Measurements from ENCODE around the gene SLC7A1. TPM values are rescaled to one million over a fixed set of nuclear protein-coding genes. Genes with fewer than 3 reads are reported as not detected.

Gene SLC7A1
- polyA plus RNA-seq, 1 donor: 14.6 TPM

DNA sequence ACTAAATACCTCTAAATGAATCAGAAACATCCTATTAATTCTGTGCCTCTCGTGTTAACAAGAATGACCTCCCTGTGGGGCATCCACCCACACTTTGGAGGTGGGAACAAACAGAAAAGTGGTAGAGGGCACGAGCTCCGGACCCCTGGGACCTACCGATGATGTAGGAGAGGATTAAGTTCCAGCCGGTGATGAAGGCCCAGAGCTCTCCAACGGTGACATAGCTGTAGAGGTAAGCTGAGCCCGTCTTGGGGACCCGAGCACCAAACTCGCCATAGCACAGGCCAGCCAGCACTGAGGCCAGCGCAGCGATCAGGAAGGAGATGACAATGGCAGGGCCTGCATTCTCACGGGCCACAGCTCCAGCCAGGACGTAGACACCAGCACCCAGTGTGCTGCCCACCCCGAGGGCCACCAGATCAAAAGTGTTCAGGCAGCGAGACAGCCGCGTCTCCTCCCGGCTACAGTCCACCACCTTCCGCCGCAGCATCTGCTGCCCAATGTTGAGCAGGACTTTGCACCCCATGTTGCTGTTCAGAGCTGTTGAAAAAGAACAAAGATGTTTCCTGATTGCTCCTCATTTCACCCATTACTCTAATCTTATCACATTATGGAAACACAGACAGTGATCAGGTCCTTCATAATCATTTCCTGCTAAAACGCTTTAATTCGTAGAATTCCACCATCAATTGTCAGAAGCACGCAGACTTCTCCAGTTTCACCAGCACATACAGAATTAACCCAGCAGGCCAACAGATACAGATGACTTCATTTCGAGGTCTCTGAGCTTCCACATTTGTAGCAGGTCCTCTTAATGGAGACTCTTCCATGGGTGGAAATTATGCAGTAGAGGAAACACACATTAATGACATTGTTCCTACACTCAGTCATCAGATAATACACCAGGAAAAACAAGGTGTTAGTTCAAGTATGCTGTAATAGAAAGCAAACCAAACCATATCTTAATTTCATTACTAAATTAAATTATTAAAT, 59.5 kb downstream of the SLC7A1 start:
- H3K36me3 ChIP-seq (ENCODE audit: control insufficient read depth, insufficient read depth, low read length): peaks cover 5% of the 10 kb centered on the region
- no peaks in the 10 kb centered on the region for H3K9me3 ChIP-seq (ENCODE audit: control insufficient read depth, low read depth, low read length)
- H3K27ac ChIP-seq (ENCODE audit: low read length): no peak overlapping the region
- H3K4me3 ChIP-seq (ENCODE audit: low read length): no peak overlapping the region
- no peaks in the 10 kb centered on the region for H3K4me1 ChIP-seq (ENCODE audit: control insufficient read depth, insufficient read depth, low read length)
- H3K27me3 ChIP-seq (ENCODE audit: control insufficient read depth, insufficient read depth, low read length): no peaks in the 10 kb centered on the region
- DNase-seq: peak in 1 of 2 donors; percentile 15
- 88% methylated on average over 4 of the region's 24 CpGs for WGBS (ENCODE audit: insufficient coverage, low lambda C conversion rate)

DNA sequence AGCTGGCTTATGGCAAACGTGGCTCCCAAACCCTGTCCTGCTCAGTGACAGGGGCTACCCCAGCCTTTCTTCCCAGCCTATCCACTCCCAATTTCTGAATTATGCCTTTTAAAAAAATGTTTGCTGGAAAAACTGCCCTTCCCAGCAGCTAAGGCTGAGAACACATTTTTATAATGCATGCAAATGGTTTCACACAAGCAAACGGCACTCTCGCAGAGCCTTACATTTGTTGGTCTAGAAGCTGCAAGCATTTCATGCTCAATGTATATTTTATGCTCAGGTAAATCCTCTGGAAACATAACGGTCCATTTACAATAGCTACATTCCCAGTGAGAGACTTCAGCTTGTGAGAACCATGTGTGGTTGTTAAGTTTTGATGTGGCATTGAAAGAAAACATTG, 61.4 kb downstream of the SLC7A1 start:
- Histone ChIP-seq H3K4me3 (ENCODE audit: low read length) (no peak overlapping the region), H3K36me3 (ENCODE audit: control insufficient read depth, insufficient read depth, low read length) (peaks cover 14% of the 10 kb centered on the region), H3K4me1 (ENCODE audit: control insufficient read depth, insufficient read depth, low read length) (no peaks in the 10 kb centered on the region), H3K27me3 (ENCODE audit: control insufficient read depth, insufficient read depth, low read length) (no peaks in the 10 kb centered on the region), H3K9me3 (ENCODE audit: control insufficient read depth, low read depth, low read length) (no peaks in the 10 kb centered on the region), H3K27ac (ENCODE audit: low read length) (no peak overlapping the region)
- DNase-seq: no peak
- 80% methylated on average over 1 of the region's 4 CpGs for WGBS (ENCODE audit: insufficient coverage, low lambda C conversion rate)

DNA sequence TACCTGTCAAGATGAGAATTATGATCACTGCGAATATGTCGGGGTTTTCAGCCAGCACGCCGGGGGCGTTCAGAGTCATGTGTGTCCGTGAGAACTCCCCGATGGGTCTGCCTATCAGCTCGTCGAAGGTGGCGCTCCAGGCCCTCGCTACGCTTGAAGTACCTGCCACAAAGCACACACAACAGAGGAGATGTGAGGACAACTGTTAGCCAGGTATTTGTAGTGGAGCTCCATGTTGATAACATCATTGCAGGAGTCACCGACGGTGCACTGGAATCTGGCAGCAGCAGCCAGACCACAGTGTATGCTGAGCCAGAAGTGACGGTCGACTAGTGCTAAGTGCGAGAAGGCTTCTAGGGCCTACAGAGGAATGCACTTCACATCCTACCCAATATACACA, 62.7 kb downstream of the SLC7A1 start:
- H3K27ac ChIP-seq (ENCODE audit: low read length): no peak overlapping the region
- H3K9me3 ChIP-seq (ENCODE audit: control insufficient read depth, low read depth, low read length): no peaks in the 10 kb centered on the region
- no peak for DNase-seq
- no peaks in the 10 kb centered on the region for H3K4me1 ChIP-seq (ENCODE audit: control insufficient read depth, insufficient read depth, low read length)
- H3K4me3 ChIP-seq (ENCODE audit: low read length): no peak overlapping the region
- H3K27me3 ChIP-seq (ENCODE audit: control insufficient read depth, insufficient read depth, low read length): no peaks in the 10 kb centered on the region
- WGBS (ENCODE audit: insufficient coverage, low lambda C conversion rate): 100% methylated on average over 2 of the region's 17 CpGs
- H3K36me3 ChIP-seq (ENCODE audit: control insufficient read depth, insufficient read depth, low read length): peaks cover 18% of the 10 kb centered on the region

DNA sequence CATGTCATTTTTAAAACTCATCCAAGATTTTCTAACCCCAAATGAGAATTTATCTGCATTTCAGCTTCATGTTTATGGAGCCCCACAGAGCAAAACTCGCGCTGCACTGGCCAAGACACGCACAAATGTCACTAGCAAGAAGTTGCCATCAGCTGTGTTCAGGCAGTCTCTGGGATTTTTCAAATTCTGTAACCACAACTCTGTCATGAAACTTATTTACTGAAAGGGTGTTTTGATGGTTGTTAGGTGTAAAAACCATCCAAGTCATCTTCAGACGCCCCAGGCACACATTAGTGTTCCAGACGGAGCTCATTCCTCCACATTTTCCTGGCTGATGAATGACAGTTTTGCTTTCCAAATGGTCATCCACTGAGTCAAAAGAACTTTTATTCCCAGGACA, 63.4 kb downstream of the SLC7A1 start:
- no CpG with 5 or more reads among the region's 5 CpGs for WGBS (ENCODE audit: insufficient coverage, low lambda C conversion rate)
- peaks cover 18% of the 10 kb centered on the region for H3K36me3 ChIP-seq (ENCODE audit: control insufficient read depth, insufficient read depth, low read length)

DNA sequence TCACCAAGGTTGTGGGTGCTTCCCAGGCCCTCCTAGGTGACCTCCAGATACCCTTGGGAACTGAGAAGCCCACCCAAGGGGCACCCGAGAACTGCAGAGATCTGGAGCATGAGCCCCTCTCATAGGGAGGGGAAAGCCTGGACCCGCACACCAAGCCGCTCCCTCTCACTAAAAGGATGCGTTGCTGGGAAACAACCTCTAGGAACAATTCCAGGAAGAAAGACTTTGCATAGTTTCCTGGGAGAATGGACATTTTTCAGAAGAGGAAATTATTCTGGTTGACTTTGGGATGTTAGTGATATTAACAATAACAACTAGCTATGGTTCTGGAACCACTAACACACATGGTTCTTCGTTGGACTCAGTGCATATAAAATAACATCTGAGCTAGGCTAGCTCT, 64.6 kb downstream of the SLC7A1 start:
- H3K27me3 ChIP-seq (ENCODE audit: control insufficient read depth, insufficient read depth, low read length): no peaks in the 10 kb centered on the region
- H3K9me3 ChIP-seq (ENCODE audit: control insufficient read depth, low read depth, low read length): no peaks in the 10 kb centered on the region
- H3K4me3 ChIP-seq (ENCODE audit: low read length): no peak overlapping the region
- DNase-seq: no peak
- no peak overlapping the region for H3K27ac ChIP-seq (ENCODE audit: low read length)
- H3K36me3 ChIP-seq (ENCODE audit: control insufficient read depth, insufficient read depth, low read length): peaks cover 21% of the 10 kb centered on the region
- WGBS (ENCODE audit: insufficient coverage, low lambda C conversion rate): no CpG with 5 or more reads among the region's 5 CpGs
- H3K4me1 ChIP-seq (ENCODE audit: control insufficient read depth, insufficient read depth, low read length): no peaks in the 10 kb centered on the region

More for the DNA sequence above, 63.4 kb downstream of the SLC7A1 start:
- Histone ChIP-seq H3K4me1 (ENCODE audit: control insufficient read depth, insufficient read depth, low read length) (no peaks in the 10 kb centered on the region), H3K9me3 (ENCODE audit: control insufficient read depth, low read depth, low read length) (no peaks in the 10 kb centered on the region), H3K27ac (ENCODE audit: low read length) (no peak overlapping the region), H3K27me3 (ENCODE audit: control insufficient read depth, insufficient read depth, low read length) (no peaks in the 10 kb centered on the region), H3K4me3 (ENCODE audit: low read length) (no peak overlapping the region)
- DNase-seq: no peak

DNA sequence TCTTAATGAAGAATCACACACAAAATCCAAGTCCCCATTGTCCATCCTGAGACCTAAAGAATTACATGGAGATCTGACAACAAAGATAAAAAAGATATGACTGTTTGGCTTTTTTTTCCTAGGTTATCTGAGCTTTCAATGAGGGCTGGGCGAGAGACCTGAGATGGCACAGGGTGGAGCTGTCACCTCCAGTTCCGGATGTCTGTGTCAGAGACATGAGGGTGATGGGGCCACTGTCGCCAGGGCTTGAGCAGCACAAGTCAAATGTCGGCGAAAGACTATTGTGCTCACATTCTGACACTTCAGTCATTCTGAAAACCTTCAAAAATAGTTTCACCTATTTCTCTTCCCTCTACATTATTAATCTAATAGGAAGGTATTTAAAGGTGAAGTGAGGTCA, 65.7 kb downstream of the SLC7A1 start:
- DNase-seq: no peak
- no peak overlapping the region for H3K27ac ChIP-seq (ENCODE audit: low read length)
- no CpG with 5 or more reads among the region's 5 CpGs for whole genome bisulfite sequencing (ENCODE audit: insufficient coverage, low lambda C conversion rate)
- H3K4me3 ChIP-seq (ENCODE audit: low read length): no peak overlapping the region
- H3K27me3 ChIP-seq (ENCODE audit: control insufficient read depth, insufficient read depth, low read length): no peaks in the 10 kb centered on the region
- peaks cover 20% of the 10 kb centered on the region for H3K36me3 ChIP-seq (ENCODE audit: control insufficient read depth, insufficient read depth, low read length)
- H3K9me3 ChIP-seq (ENCODE audit: control insufficient read depth, low read depth, low read length): no peaks in the 10 kb centered on the region
- H3K4me1 ChIP-seq (ENCODE audit: control insufficient read depth, insufficient read depth, low read length): no peaks in the 10 kb centered on the region

DNA sequence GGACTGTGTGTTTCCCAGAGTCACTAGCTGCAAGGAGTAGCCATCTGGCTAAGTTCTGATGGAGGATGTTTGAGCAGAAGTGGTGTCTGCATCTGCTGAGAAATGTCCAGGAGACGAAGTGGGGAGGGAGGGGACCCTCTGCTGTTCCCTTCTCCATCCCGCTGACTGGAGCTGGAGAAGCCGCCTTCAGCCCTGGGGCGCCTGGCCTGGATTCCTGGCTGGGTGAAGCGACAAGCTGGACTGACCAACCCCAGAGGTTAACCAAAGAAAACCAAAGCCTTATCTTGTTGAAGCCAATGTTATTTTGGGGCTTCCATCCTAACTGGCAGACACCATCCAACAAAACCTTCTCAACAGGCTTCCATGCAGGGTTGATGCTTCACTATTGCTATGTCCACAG, 67.6 kb downstream of the SLC7A1 start:
- Histone ChIP-seq H3K9me3 (ENCODE audit: control insufficient read depth, low read depth, low read length) (no peaks in the 10 kb centered on the region), H3K27ac (ENCODE audit: low read length) (no peak overlapping the region), H3K36me3 (ENCODE audit: control insufficient read depth, insufficient read depth, low read length) (peaks cover 26% of the 10 kb centered on the region), H3K27me3 (ENCODE audit: control insufficient read depth, insufficient read depth, low read length) (no peaks in the 10 kb centered on the region), H3K4me1 (ENCODE audit: control insufficient read depth, insufficient read depth, low read length) (no peaks in the 10 kb centered on the region), H3K4me3 (ENCODE audit: low read length) (no peak overlapping the region)
- WGBS (ENCODE audit: insufficient coverage, low lambda C conversion rate): no CpG with 5 or more reads among the region's 5 CpGs
- DNase-seq: no peak

DNA sequence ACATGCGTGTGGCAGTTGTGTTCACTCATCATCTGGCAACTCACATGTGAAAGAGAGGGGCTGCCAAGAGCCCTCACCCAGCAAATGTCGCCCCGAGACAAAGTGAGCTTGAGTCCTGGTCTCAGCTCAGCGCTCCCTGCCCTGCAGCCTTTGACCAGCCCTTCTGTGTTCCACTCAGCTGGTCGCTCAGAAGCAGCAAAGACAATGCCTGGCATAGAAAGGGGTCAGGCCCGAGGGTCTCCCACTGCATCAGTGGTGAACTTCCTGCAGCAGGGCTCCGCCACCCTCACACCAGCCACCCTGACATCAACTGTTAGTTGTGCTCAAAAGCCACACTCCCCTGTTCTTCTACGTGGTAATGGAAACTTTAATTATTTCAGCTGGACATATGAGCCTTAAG, 68.0 kb downstream of the SLC7A1 start:
- DNase-seq: no peak
- H3K4me3 ChIP-seq (ENCODE audit: low read length): no peak overlapping the region
- peaks cover 28% of the 10 kb centered on the region for H3K36me3 ChIP-seq (ENCODE audit: control insufficient read depth, insufficient read depth, low read length)
- no peaks in the 10 kb centered on the region for H3K4me1 ChIP-seq (ENCODE audit: control insufficient read depth, insufficient read depth, low read length)
- WGBS (ENCODE audit: insufficient coverage, low lambda C conversion rate): no CpG with 5 or more reads among the region's 8 CpGs
- no peaks in the 10 kb centered on the region for H3K27me3 ChIP-seq (ENCODE audit: control insufficient read depth, insufficient read depth, low read length)
- H3K27ac ChIP-seq (ENCODE audit: low read length): no peak overlapping the region
- no peaks in the 10 kb centered on the region for H3K9me3 ChIP-seq (ENCODE audit: control insufficient read depth, low read depth, low read length)

DNA sequence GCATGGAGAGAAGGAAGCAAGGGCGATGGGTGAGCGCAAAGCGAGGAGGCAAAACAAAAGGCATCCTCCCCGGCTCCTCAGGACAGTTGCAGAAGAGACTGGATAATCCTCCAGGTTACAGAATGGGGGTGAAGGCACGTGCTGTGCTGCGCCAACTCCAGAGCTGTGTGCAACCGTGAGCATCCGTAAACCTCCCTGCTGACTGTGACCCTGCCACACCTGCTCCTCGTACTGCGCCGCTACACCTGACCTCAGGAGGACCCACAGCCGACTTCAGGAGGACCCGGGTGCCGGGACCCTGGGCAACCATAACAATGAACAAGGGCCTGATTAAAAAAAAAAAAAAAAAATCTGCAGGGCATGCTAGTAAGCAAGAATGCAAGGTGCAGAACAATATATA, 68.7 kb downstream of the SLC7A1 start:
- Histone ChIP-seq H3K27ac (ENCODE audit: low read length) (no peak overlapping the region), H3K36me3 (ENCODE audit: control insufficient read depth, insufficient read depth, low read length) (peaks cover 30% of the 10 kb centered on the region), H3K27me3 (ENCODE audit: control insufficient read depth, insufficient read depth, low read length) (no peaks in the 10 kb centered on the region), H3K9me3 (ENCODE audit: control insufficient read depth, low read depth, low read length) (no peaks in the 10 kb centered on the region), H3K4me3 (ENCODE audit: low read length) (no peak overlapping the region), H3K4me1 (ENCODE audit: control insufficient read depth, insufficient read depth, low read length) (no peaks in the 10 kb centered on the region)
- WGBS (ENCODE audit: insufficient coverage, low lambda C conversion rate): 90% methylated on average over 4 of the region's 14 CpGs
- no peak for DNase-seq

DNA sequence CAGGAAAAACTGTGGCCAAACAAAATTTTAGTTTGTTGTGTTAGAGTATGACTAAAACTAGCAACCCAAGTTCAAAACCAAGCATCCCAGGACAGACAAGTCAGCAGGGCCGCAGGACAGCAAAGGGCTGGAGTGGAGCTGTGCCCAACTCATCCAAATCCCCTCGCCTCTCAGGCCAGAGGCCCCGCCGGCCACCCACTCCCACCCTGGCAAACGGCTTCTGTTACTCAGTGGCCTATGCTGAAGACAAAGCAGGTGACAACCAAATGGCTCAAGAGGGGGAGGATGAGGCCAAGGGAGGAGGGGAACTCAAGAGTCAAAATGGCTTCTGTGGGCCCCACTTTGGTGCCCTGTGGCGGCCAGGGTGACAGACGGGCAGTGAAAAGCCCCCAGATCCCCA, 69.7 kb downstream of the SLC7A1 start:
- Histone ChIP-seq H3K36me3 (ENCODE audit: control insufficient read depth, insufficient read depth, low read length) (peaks cover 33% of the 10 kb centered on the region), H3K27me3 (ENCODE audit: control insufficient read depth, insufficient read depth, low read length) (no peaks in the 10 kb centered on the region), H3K9me3 (ENCODE audit: control insufficient read depth, low read depth, low read length) (no peaks in the 10 kb centered on the region), H3K4me3 (ENCODE audit: low read length) (no peak overlapping the region), H3K27ac (ENCODE audit: low read length) (no peak overlapping the region), H3K4me1 (ENCODE audit: control insufficient read depth, insufficient read depth, low read length) (no peaks in the 10 kb centered on the region)
- WGBS (ENCODE audit: insufficient coverage, low lambda C conversion rate): no CpG with 5 or more reads among the region's 7 CpGs
- no peak for DNase-seq

DNA sequence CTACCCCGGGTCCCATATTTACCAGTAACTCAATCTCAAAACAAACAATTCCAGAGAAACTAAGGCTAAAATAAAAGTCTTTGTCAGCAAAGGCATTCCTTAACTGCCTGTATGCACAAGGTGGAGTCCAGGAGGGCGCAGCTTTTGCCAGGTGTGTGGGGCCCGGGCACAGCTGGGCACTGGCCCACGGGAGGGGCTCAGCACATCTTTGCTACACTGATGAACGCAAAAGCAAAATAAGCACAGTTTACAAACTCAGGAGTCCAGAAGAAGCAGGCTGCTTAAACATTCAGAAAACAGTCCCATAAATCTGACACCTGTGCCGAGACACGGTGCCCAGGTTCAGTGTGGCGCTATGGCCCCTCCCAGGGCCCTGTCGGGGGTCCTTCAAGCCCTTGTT, 70.8 kb downstream of the SLC7A1 start:
- Histone ChIP-seq H3K4me1 (ENCODE audit: control insufficient read depth, insufficient read depth, low read length) (no peaks in the 10 kb centered on the region), H3K27me3 (ENCODE audit: control insufficient read depth, insufficient read depth, low read length) (no peaks in the 10 kb centered on the region), H3K27ac (ENCODE audit: low read length) (no peak overlapping the region), H3K36me3 (ENCODE audit: control insufficient read depth, insufficient read depth, low read length) (peaks cover 30% of the 10 kb centered on the region), H3K4me3 (ENCODE audit: low read length) (no peak overlapping the region), H3K9me3 (ENCODE audit: control insufficient read depth, low read depth, low read length) (no peaks in the 10 kb centered on the region)
- no CpG with 5 or more reads among the region's 9 CpGs for WGBS (ENCODE audit: insufficient coverage, low lambda C conversion rate)
- DNase-seq: no peak
